Activated T-helper 17 cell treated with anti-CD3 and anti-CD28 coated beads, Interleukin-2, amount 50 U/mL, for 72 hours (primary cell): Measurements from ENCODE around the gene CD1C. TPM values are rescaled to one million over a fixed set of nuclear protein-coding genes. Genes with fewer than 3 reads are reported as not detected.
"Not testable (repeated sequence)": the region's sequence is repeated elsewhere in the genome, so short reads cannot be mapped to it uniquely, and the experiment has no call there.

ENCODE experiments used
- ATAC-seq: fragments of 150-1000 bp; cut with Tn5 transposase; replicated peaks from 2 replicates; pipeline ENCODE4 v1.10.0; 2021; ENCODE audit warnings: mild to moderate bottlenecking, moderate library complexity
- H3K27ac Mint-ChIP-seq: one replicate; pipeline ENCODE4 v1.8.0; 2022; ENCODE audit warnings: mixed read lengths
- H3K27me3 Mint-ChIP-seq: one replicate; pipeline ENCODE4 v1.8.0; 2022; ENCODE audit warnings: mixed read lengths
- H3K36me3 Mint-ChIP-seq: one replicate; pipeline ENCODE4 v1.8.0; 2022; ENCODE audit warnings: low read depth, mild to moderate bottlenecking, mixed read lengths
- H3K4me1 Mint-ChIP-seq: one replicate; pipeline ENCODE4 v1.8.0; 2022; ENCODE audit warnings: mixed read lengths
- H3K4me3 Mint-ChIP-seq: one replicate; pipeline ENCODE4 v1.8.0; 2022; ENCODE audit warnings: mild to moderate bottlenecking, mixed read lengths
- H3K9me3 Mint-ChIP-seq: one replicate; pipeline ENCODE4 v1.8.0; 2022; ENCODE audit warnings: mixed read lengths
- total RNA-seq, 2 donors: library from RNA; stranded (reverse); gene quantifications; one replicate each; pipeline ENCODE4 v1.2.3, GENCODE V29; 2022

CD1C gene
- not detected for total RNA-seq

- H3K9me3 Mint-ChIP-seq, result no peaks in the 10 kb centered on the region
- ATAC-seq, result no peak
- H3K4me1 Mint-ChIP-seq, result peaks cover 5% of the 10 kb centered on the region
- H3K36me3 Mint-ChIP-seq, result no peaks in the 10 kb centered on the region
- no peak within 1 kb of the TSS for H3K4me3 Mint-ChIP-seq
- no peak within 1 kb of the TSS for H3K27ac Mint-ChIP-seq
- peaks cover 21% of the 10 kb centered on the region for H3K27me3 Mint-ChIP-seq
Measured at GRCh38 chr1:158289811-158290210, at the start of gene CD1C. Gene CD1C (plus strand): TSS chr1:158289923. CDS start chr1:158290065, 142 bp downstream.

GRCh38 chr1:158246650-158247049 is 43.1 kb upstream of the CD1C start:
- peaks cover 22% of the 10 kb centered on the region for H3K27me3 Mint-ChIP-seq
- H3K9me3 Mint-ChIP-seq, result no peaks in the 10 kb centered on the region
- no peak overlapping the region for H3K27ac Mint-ChIP-seq

GRCh38 chr1:158248118-158248517 is 41.6 kb upstream of the CD1C start:
- Mint-ChIP-seq H3K4me3 (peak overlapping the region; percentile 8), H3K27me3 (peaks cover 22% of the 10 kb centered on the region)
- ATAC-seq, result peak; percentile 52

More at GRCh38 chr1:158246650-158247049, 43.1 kb upstream of the CD1C start:
- no peak for ATAC-seq
- H3K4me3 Mint-ChIP-seq, result no peak overlapping the region
- peaks cover 19% of the 10 kb centered on the region for H3K4me1 Mint-ChIP-seq
- H3K36me3 Mint-ChIP-seq, result no peaks in the 10 kb centered on the region

GRCh38 chr1:158248771-158249170 is 41.0 kb upstream of the CD1C start:
- Mint-ChIP-seq H3K36me3 (no peaks in the 10 kb centered on the region), H3K27me3 (peaks cover 22% of the 10 kb centered on the region), H3K4me1 (peaks cover 19% of the 10 kb centered on the region), H3K9me3 (no peaks in the 10 kb centered on the region), H3K4me3 (no peak overlapping the region), H3K27ac (no peak overlapping the region)
- ATAC-seq, result no peak

More at GRCh38 chr1:158248118-158248517, 41.6 kb upstream of the CD1C start:
- Mint-ChIP-seq H3K27ac (no peak overlapping the region), H3K4me1 (peaks cover 19% of the 10 kb centered on the region), H3K36me3 (no peaks in the 10 kb centered on the region), H3K9me3 (no peaks in the 10 kb centered on the region)

- Mint-ChIP-seq H3K36me3 (no peaks in the 10 kb centered on the region), H3K4me1 (peaks cover 19% of the 10 kb centered on the region), H3K9me3 (no peaks in the 10 kb centered on the region), H3K4me3 (no peak overlapping the region), H3K27me3 (peaks cover 22% of the 10 kb centered on the region), H3K27ac (no peak overlapping the region)
- no peak for ATAC-seq
Measured at GRCh38 chr1:158249646-158250045, 40.1 kb upstream of the CD1C start.

- Mint-ChIP-seq H3K27me3 (peaks cover 22% of the 10 kb centered on the region), H3K4me3 (no peak overlapping the region), H3K4me1 (peaks cover 19% of the 10 kb centered on the region), H3K36me3 (no peaks in the 10 kb centered on the region), H3K27ac (no peak overlapping the region), H3K9me3 (no peaks in the 10 kb centered on the region)
- no peak for ATAC-seq
Measured at GRCh38 chr1:158251163-158251562, 38.6 kb upstream of the CD1C start.

- H3K36me3 Mint-ChIP-seq, result no peaks in the 10 kb centered on the region
- H3K4me3 Mint-ChIP-seq, result no peak overlapping the region
- H3K27ac Mint-ChIP-seq, result no peak overlapping the region
- no peaks in the 10 kb centered on the region for H3K9me3 Mint-ChIP-seq
- no peak for ATAC-seq
- no peaks in the 10 kb centered on the region for H3K4me1 Mint-ChIP-seq
- H3K27me3 Mint-ChIP-seq, result peaks cover 16% of the 10 kb centered on the region
Measured at GRCh38 chr1:158255656-158256055, 34.1 kb upstream of the CD1C start.

GRCh38 chr1:158256747-158257146 is 33.0 kb upstream of the CD1C start:
- H3K36me3 Mint-ChIP-seq, H3K27ac Mint-ChIP-seq, H3K4me3 Mint-ChIP-seq, ATAC-seq, H3K9me3 Mint-ChIP-seq, H3K4me1 Mint-ChIP-seq: not testable (repeated sequence)
- peaks cover 13% of the 10 kb centered on the region for H3K27me3 Mint-ChIP-seq

- no peaks in the 10 kb centered on the region for H3K9me3 Mint-ChIP-seq
- peaks cover 13% of the 10 kb centered on the region for H3K27me3 Mint-ChIP-seq
- no peaks in the 10 kb centered on the region for H3K4me1 Mint-ChIP-seq
- no peak overlapping the region for H3K4me3 Mint-ChIP-seq
- H3K36me3 Mint-ChIP-seq, result no peaks in the 10 kb centered on the region
- no peak overlapping the region for H3K27ac Mint-ChIP-seq
- no peak for ATAC-seq
Measured at GRCh38 chr1:158257888-158258287, 31.8 kb upstream of the CD1C start.

GRCh38 chr1:158259117-158259516 is 30.6 kb upstream of the CD1C start:
- H3K36me3 Mint-ChIP-seq, result no peaks in the 10 kb centered on the region
- no peaks in the 10 kb centered on the region for H3K9me3 Mint-ChIP-seq
- no peak overlapping the region for H3K4me3 Mint-ChIP-seq
- no peak for ATAC-seq
- no peak overlapping the region for H3K27ac Mint-ChIP-seq
- peaks cover 17% of the 10 kb centered on the region for H3K27me3 Mint-ChIP-seq
- H3K4me1 Mint-ChIP-seq, result no peaks in the 10 kb centered on the region

GRCh38 chr1:158272681-158273080 is 17.0 kb upstream of the CD1C start:
- Mint-ChIP-seq H3K4me3 (no peak overlapping the region), H3K36me3 (no peaks in the 10 kb centered on the region), H3K9me3 (no peaks in the 10 kb centered on the region), H3K4me1 (no peaks in the 10 kb centered on the region), H3K27ac (no peak overlapping the region), H3K27me3 (no peaks in the 10 kb centered on the region)
- ATAC-seq, result no peak

- peaks cover 3% of the 10 kb centered on the region for H3K27me3 Mint-ChIP-seq
- no peak for ATAC-seq
- H3K27ac Mint-ChIP-seq, result no peak overlapping the region
- no peak overlapping the region for H3K4me3 Mint-ChIP-seq
- no peaks in the 10 kb centered on the region for H3K9me3 Mint-ChIP-seq
- no peaks in the 10 kb centered on the region for H3K4me1 Mint-ChIP-seq
- H3K36me3 Mint-ChIP-seq, result no peaks in the 10 kb centered on the region
Measured at GRCh38 chr1:158274797-158275196, 14.9 kb upstream of the CD1C start.

GRCh38 chr1:158282421-158282820 is 7.3 kb upstream of the CD1C start:
- not testable (repeated sequence) for H3K4me1 Mint-ChIP-seq, H3K36me3 Mint-ChIP-seq, H3K9me3 Mint-ChIP-seq, H3K27ac Mint-ChIP-seq, ATAC-seq, H3K4me3 Mint-ChIP-seq
- H3K27me3 Mint-ChIP-seq, result peaks cover 39% of the 10 kb centered on the region

- Mint-ChIP-seq H3K27ac (no peak overlapping the region), H3K36me3 (no peaks in the 10 kb centered on the region), H3K9me3 (no peaks in the 10 kb centered on the region), H3K27me3 (peaks cover 36% of the 10 kb centered on the region), H3K4me1 (peaks cover 5% of the 10 kb centered on the region), H3K4me3 (no peak overlapping the region)
- ATAC-seq, result peak; percentile 62
Measured at GRCh38 chr1:158283965-158284364, 5.8 kb upstream of the CD1C start.

- Mint-ChIP-seq H3K4me1 (peaks cover 5% of the 10 kb centered on the region), H3K27me3 (peaks cover 36% of the 10 kb centered on the region), H3K36me3 (no peaks in the 10 kb centered on the region), H3K4me3 (peak overlapping the region; percentile 18), H3K27ac (no peak overlapping the region), H3K9me3 (no peaks in the 10 kb centered on the region)
- ATAC-seq, result peak; percentile 75
Measured at GRCh38 chr1:158285756-158286241, 3.9 kb upstream of the CD1C start.

GRCh38 chr1:158286487-158286886 is 3.2 kb upstream of the CD1C start:
- Mint-ChIP-seq H3K4me3 (no peak overlapping the region), H3K27me3 (peaks cover 36% of the 10 kb centered on the region), H3K27ac (no peak overlapping the region), H3K9me3 (no peaks in the 10 kb centered on the region), H3K4me1 (peaks cover 5% of the 10 kb centered on the region), H3K36me3 (no peaks in the 10 kb centered on the region)
- peak; percentile 57 for ATAC-seq
